ENCODE measurements around the gene TMEM87B. TPM values are rescaled to one million over a fixed set of nuclear protein-coding genes. Genes with fewer than 3 reads are reported as not detected.

The TMEM87B gene
- total RNA-seq, 1 experiment from 2014 or later = 16.3 TPM

DNA sequence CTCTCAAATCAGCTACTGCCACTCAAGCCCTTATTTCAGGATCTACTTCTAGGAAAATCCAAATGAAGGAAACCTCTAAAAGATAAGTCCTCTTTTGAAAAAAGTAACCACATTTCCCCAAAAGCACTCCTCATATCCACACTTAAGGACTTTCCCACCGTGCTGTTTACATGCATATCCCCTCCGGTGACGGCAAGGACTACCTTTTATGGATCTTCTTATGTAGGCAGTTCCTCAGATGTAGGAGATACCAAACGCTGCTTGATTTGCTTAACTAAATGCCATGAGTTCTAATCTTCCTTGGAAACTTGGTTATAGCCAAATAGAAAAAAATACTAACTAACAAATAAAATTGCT lies 6.9 kb upstream of the TMEM87B start:
- Histone ChIP-seq H3K9me3 (peaks cover 15% of the 10 kb centered on the region), H3K4me3 (ENCODE audit: low read depth, low read length) (no peak overlapping the region), H3K36me3 (ENCODE audit: control insufficient read depth, insufficient read depth, low read length) (no peaks in the 10 kb centered on the region), H3K27me3 (replicated peaks; ENCODE audit: control insufficient read depth, insufficient read depth, low read length) (no peaks in the 10 kb centered on the region), H3K4me1 (peaks cover 20% of the 10 kb centered on the region)
- Mint-ChIP-seq H3K27me3 (ENCODE audit: insufficient read depth, unreplicated experiment) (no peaks in the 10 kb centered on the region), H3K4me3 (ENCODE audit: unreplicated experiment) (peak overlapping the region; percentile 37), H3K4me1 (ENCODE audit: low read depth, unreplicated experiment) (peaks cover 22% of the 10 kb centered on the region), H3K9me3 (ENCODE audit: unreplicated experiment) (peaks cover 21% of the 10 kb centered on the region), H3K27ac (ENCODE audit: unreplicated experiment) (peak overlapping the region; percentile 86), H3K36me3 (ENCODE audit: insufficient read depth, unreplicated experiment) (peaks cover 5% of the 10 kb centered on the region)
- TF ChIP-seq, protein P1, sequence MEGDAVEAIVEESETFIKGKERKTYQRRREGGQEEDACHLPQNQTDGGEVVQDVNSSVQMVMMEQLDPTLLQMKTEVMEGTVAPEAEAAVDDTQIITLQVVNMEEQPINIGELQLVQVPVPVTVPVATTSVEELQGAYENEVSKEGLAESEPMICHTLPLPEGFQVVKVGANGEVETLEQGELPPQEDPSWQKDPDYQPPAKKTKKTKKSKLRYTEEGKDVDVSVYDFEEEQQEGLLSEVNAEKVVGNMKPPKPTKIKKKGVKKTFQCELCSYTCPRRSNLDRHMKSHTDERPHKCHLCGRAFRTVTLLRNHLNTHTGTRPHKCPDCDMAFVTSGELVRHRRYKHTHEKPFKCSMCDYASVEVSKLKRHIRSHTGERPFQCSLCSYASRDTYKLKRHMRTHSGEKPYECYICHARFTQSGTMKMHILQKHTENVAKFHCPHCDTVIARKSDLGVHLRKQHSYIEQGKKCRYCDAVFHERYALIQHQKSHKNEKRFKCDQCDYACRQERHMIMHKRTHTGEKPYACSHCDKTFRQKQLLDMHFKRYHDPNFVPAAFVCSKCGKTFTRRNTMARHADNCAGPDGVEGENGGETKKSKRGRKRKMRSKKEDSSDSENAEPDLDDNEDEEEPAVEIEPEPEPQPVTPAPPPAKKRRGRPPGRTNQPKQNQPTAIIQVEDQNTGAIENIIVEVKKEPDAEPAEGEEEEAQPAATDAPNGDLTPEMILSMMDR (IDR thresholded peaks at IDR 0.05; ENCODE audit: insufficient read depth in 1 of 2, low read depth in 1 of 2, low read length in 1 of 2, severe bottlenecking in 1 of 2, unreplicated experiment in 1 of 2) = no peak
- CTCF ChIA-PET = interaction anchor here (0.6 to 2.8 kb wide), 6 partner anchors 102 to 164 kb away, joined by 4 to 13 read pairs (median 5); partner anchors contain the start of genes ANAPC1 and MERTK
- BruUV-seq (replicated peaks) = no TSS peak
- POLR2A ChIA-PET = no interaction called here
- no peak for DNase-seq
- intact Hi-C loops (cut with micrococcal nuclease; ENCODE audit: unreplicated experiment) = loop anchor here (1.0 to 2.0 kb wide), 3 partner anchors 27 to 161 kb away; partner anchors contain the start of gene MERTK

DNA sequence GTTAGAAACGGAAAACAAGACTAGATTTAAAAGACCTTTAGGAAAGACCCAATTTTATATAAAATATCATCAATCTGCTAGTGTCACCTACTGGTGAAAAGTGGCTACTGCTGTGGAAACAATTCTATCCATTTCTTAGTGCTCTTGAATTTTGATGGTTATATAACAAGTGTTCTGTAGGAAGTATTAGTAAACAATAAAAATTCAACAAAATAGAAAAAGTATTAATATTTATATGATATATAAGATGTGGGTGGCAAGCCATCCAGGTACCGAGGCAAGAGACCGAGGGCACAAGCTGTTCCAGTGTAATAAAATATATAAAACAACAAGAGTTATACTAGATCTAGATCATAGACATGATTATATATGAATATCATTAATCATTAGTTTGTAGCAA lies 6.2 kb upstream of the TMEM87B start:
- no peak overlapping the region for H3K4me3 Mint-ChIP-seq (ENCODE audit: unreplicated experiment)
- no peaks in the 10 kb centered on the region for H3K36me3 ChIP-seq (ENCODE audit: control insufficient read depth, insufficient read depth, low read length)
- peaks cover 5% of the 10 kb centered on the region for H3K36me3 Mint-ChIP-seq (ENCODE audit: insufficient read depth, unreplicated experiment)
- peaks cover 21% of the 10 kb centered on the region for H3K9me3 Mint-ChIP-seq (ENCODE audit: unreplicated experiment)
- TF ChIP-seq, protein P1 (IDR thresholded peaks at IDR 0.05; ENCODE audit: insufficient read depth in 1 of 2, low read depth in 1 of 2, low read length in 1 of 2, severe bottlenecking in 1 of 2, unreplicated experiment in 1 of 2) = peak; percentile 71 to 81
- peaks cover 15% of the 10 kb centered on the region for H3K9me3 ChIP-seq
- peaks cover 21% of the 10 kb centered on the region for H3K4me1 Mint-ChIP-seq (ENCODE audit: low read depth, unreplicated experiment)
- no peak overlapping the region for H3K27ac Mint-ChIP-seq (ENCODE audit: unreplicated experiment)
- H3K27me3 Mint-ChIP-seq (ENCODE audit: insufficient read depth, unreplicated experiment) = no peaks in the 10 kb centered on the region
- no peak overlapping the region for H3K4me3 ChIP-seq (ENCODE audit: low read depth, low read length)
- CTCF ChIA-PET = interaction anchor here (0.7 to 2.8 kb wide), 2 partner anchors 161 to 628 kb away, joined by 4 to 13 read pairs; no protein-coding TSS in a partner anchor
- no peaks in the 10 kb centered on the region for H3K27me3 ChIP-seq (replicated peaks; ENCODE audit: control insufficient read depth, insufficient read depth, low read length)
- intact Hi-C loops (cut with micrococcal nuclease; ENCODE audit: unreplicated experiment) = loop anchor here (1.0 to 2.0 kb wide), 3 partner anchors 28 to 162 kb away; partner anchors contain the start of gene MERTK
- no TSS peak for BruUV-seq (replicated peaks)
- peaks cover 26% of the 10 kb centered on the region for H3K4me1 ChIP-seq
- peak in 1 of 2 experiments; percentile 51 for DNase-seq
- POLR2A ChIA-PET = no interaction called here

DNA sequence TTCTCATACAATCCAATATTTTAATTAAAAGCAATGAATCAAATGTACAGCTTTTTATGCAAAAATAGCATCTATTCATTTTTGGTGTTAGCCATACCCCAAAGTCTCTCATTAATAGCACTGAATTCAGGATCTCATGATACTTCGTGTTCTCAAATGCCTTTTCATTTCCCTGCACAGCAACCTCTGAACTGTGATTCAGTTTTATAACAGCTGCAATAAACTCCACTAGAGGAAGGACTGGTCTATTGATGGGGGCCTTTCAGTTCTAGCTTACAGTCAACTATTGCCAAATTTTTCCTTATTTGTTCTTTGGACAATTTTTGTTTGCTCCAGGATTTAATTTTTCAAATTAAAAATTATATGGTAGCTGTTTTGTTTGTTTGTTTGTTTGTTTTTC lies 4.8 kb upstream of the TMEM87B start:
- Histone ChIP-seq H3K9me3 (peaks cover 7% of the 10 kb centered on the region), H3K4me1 (peaks cover 26% of the 10 kb centered on the region), H3K4me3 (ENCODE audit: low read depth, low read length) (no peak overlapping the region), H3K27me3 (replicated peaks; ENCODE audit: control insufficient read depth, insufficient read depth, low read length) (no peaks in the 10 kb centered on the region), H3K36me3 (ENCODE audit: control insufficient read depth, insufficient read depth, low read length) (no peaks in the 10 kb centered on the region)
- BruUV-seq (replicated peaks) = no TSS peak
- peaks cover 6% of the 10 kb centered on the region for H3K36me3 Mint-ChIP-seq (ENCODE audit: insufficient read depth, unreplicated experiment)
- H3K9me3 Mint-ChIP-seq (ENCODE audit: unreplicated experiment) = peaks cover 15% of the 10 kb centered on the region
- H3K4me1 Mint-ChIP-seq (ENCODE audit: low read depth, unreplicated experiment) = peaks cover 21% of the 10 kb centered on the region
- CTCF ChIA-PET = no interaction called here
- intact Hi-C loops (cut with micrococcal nuclease; ENCODE audit: unreplicated experiment) = no loop called here
- TF ChIP-seq, protein P1 (IDR thresholded peaks at IDR 0.05; ENCODE audit: insufficient read depth in 1 of 2, low read depth in 1 of 2, low read length in 1 of 2, severe bottlenecking in 1 of 2, unreplicated experiment in 1 of 2) = no peak
- POLR2A ChIA-PET = no interaction called here
- H3K4me3 Mint-ChIP-seq (ENCODE audit: unreplicated experiment) = no peak overlapping the region
- no peak for DNase-seq
- no peak overlapping the region for H3K27ac Mint-ChIP-seq (ENCODE audit: unreplicated experiment)
- no peaks in the 10 kb centered on the region for H3K27me3 Mint-ChIP-seq (ENCODE audit: insufficient read depth, unreplicated experiment)
